ENCODE data around the gene UCP2.

Gene UCP2

GRCh38 chr11:74009675-74010305, 27.1 kb upstream of the UCP2 start:
- peak; percentile 58 for DNase-seq

DNA sequence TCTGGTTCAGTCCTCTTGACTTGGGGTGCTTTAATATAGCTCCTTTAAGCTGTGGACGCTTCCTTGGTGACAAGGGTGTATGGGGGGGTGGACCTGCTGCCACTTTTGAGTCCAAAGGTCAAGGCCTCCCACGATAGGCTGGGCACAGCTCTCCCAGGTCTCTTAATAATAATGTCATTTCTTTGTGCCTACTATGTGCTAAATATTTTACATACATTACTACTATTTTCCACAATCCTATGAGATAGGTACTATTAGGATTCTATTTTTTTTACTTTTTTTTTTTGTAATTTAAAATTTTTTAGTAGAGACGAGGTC, 26.5 kb upstream of the UCP2 start:
- DNase-seq, result peak; percentile 28

DNA sequence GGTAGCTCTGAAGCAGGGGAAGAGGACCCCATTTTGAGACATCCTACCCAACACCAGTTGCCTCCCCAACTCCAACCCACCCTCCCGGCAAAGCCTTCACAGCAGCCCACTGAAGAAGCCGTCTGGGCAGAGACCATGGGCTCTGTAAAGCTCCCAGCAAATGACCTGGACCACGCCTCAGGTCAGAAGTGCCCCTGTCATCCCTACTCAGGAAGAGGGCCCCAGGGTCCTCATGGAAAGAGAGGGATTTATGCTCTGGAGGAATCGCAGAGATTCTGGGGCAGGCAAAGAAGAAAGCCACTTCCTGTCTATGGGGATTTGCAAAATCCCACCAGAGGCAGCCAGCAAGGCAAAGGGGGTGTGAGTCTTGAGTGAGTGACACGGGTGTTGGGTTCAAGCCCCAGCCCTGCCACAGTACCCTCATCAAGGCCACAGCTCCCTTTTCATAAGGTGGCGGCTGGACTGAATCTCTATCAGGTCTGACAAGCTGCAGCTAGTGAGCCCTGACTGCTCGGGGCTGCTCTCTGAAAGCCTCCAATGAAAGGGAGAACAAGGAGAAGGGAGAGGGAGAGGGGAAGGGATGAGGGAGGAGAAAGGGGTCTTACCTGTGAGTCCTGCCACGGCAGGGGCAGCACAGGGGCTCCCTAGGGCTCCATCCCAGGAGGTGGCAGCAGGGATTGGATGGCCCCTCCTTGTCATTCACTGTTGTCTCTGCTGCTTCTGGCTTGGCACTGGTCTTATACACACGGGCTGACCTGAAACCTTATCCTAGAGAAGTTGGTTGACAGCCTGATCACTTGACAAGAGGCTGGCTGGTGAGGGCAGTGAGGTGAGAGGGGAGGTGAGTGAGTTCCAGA, 26.0 kb upstream of the UCP2 start, which contains the start of gene UCP3:
TSS of gene UCP3 (minus strand) at position 713 of the 857 bp plus-strand sequence. CDS start 2,043 bp downstream, outside the sequence.
- peak; percentile 38 for DNase-seq

DNA sequence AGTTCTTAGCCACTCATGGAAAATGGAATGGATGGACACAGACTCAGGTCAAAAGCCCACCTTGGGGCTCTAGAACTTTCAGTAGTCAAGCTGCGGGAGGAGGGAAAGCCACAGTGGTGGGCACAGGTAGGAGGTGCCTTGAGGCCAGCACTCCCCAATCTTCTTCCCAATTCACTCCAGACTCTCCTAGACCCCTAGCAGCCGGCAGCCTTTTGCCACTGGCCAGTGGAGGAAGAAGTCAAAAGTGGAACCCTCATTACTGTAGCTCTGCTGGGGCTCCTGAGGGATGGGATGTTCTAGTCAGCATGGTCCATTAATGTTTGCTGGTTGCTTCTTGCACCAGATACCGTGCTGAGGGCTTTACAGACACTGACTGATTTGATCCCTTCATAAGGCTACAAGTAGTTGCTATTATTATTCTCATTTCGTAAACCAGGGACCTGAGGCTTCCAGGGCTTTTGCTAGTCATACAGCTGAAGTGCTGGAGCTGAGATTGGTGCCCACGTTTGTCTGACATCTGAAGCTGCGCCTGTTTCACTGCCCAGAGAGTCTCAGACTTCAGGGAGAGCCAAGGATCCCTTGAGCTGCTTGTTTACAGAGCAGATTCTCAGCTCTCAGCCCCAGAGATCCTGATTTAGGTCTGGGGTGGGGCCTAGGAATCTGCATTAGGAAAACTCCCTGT, 25.2 kb upstream of the UCP2 start:
- DNase-seq, result peak; percentile 22

GRCh38 chr11:74006743-74007304, 24.2 kb upstream of the UCP2 start:
- DNase-seq, result peak; percentile 22

DNA sequence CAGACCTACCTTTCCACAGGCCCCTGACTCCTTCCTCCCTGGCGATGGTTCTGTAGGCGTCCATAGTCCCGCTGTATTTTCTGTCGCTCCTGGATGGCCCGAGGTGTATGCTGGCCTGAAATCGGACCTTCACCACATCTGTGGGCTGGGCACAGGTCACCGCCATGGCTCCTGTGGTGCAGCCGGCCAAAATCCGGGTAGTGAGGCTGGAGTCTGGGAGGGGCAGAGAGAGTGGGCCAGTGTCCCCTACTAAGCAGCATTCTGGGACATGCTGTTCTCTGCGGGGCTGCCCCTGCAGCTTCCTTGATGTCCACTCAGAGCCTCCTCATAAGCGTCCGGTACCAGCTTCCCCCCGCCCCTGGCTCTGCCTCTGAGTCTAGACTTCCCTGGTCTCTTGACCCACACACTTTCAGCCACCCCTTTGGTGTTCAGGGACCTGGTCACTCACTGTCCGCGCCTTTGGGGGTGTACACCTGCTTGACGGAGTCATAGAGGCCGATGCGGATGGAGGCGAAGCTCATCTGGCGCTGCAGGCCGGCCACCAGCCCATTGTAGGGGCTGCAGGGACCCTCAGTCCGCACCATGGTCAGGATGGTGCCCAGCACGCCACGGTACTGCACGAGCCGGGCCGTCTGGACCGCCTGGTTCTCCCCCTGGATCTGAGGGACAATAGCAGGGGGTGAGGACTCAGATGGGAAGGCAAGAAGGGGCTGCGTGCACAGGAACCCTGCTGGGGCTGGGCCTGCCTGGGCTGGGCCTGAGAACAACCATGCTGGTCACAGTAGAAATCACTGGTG, 23.3 kb upstream of the UCP2 start:
- DNase-seq, result peak; percentile 26

DNA sequence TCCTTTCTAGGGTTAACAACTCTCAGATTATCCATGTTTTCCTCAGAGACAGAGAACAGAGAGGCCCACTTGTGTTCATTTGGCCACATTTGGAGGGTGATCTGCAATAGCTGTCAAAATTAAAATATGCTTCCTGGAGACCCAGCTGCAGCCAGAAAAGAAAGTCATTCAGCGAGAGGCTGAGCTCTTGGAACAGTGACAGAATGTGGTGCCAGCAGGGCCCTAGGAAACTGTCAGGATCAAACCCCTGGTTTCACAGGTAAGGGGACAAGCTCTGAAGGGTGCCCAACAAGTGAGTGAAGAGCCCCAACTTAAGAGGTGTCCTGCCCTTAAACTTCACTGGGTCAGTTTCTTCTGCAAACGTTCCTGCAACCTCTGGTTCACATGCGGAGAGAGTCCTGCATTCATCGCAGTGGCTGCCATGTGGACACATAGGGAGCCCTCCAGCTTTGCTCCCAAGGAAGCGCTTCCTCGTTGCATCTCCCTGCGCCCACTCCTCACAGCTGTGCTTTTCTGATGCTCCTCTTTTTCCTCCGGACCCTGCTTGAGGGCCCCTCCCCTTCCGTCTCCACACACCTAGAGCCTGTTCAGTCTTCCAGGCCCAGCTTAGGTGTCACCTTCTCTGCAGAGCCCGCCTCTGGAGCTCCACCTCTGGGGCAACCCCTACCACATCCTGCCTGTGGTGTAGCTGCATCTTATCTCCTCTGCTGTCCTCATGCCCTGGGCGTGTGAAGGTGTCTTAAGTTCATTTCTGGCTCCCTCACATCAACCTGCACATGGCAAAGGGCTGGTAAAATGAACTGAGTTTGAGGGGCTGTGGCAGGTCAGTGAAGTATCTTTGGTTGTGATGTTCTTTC, 22.3 kb upstream of the UCP2 start:
- DNase-seq, result peak; percentile 82

DNA sequence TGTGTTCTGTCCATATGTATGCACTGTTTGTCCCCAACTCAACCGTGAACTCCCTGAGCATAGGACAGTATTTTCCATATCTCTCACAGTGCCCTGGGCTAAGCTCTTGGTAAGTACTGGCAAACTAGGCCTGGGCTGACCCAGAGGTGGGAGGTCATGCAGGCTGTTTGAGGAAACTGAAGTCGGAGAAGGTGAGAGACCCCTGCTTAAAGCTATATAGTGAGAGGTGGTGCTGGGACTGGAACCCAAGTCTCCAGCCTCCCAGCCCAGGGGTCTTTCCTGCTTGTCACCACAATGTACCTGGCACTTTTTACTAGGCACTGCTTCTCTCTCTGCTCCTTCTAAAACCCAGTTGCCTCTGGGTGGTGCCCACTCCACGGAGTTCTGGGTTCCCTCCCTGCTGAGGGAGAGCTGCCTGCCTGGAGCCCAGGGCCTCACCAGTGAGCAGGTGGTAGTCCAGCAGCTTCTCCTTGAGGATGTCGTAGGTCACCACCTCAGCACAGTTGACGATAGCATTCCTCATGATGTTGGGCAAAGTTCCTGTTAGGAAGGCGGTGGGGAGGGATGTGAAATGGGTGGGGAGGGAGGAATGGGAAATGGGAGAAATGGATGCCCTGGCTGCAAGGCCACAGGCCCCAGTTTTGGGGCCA, 21.5 kb upstream of the UCP2 start:
- peak; percentile 21 for DNase-seq

GRCh38 chr11:74002832-74003231, 20.2 kb upstream of the UCP2 start:
- DNase-seq, result peak; percentile 17

GRCh38 chr11:74001822-74002286, 19.2 kb upstream of the UCP2 start:
- peak; percentile 23 for DNase-seq

- peak; percentile 42 for DNase-seq
Observed at GRCh38 chr11:74000307-74001133, 17.9 kb upstream of the UCP2 start.

DNA sequence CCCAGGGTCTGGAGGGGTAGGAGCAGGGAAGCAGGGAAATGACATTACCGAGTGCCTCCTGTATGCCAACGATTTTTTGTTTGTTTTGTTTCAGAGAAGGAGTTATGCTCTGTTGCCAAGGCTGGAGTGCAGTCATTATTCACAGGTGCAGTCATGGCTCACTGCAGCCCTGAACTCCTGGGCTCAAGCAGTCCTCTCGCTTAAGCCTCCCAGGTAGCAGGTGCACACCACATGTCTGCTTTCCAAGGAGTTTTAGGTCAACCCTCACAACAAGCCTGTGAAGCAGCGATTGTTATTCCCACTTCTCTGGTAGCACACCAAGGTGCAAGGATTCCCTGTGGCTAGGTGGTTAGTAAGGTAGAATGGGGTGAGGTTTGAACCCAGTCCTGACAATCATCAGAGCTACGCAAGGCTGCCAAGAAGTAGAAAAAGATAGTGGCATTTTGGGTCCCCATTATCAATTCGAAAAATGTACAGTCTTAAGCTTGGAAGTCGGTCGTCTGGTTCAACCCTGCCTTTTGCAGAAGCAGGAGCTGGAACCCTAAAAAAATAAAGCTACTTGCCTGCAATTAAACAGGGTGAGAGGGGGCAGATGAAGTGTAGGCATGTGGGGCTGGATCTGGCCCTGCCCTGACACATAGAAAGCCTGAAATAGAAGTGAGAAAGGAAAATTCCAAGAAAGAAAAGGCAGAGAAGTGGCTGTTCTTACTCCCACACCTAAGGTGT, 17.1 kb upstream of the UCP2 start:
- peak; percentile 31 for DNase-seq

DNA sequence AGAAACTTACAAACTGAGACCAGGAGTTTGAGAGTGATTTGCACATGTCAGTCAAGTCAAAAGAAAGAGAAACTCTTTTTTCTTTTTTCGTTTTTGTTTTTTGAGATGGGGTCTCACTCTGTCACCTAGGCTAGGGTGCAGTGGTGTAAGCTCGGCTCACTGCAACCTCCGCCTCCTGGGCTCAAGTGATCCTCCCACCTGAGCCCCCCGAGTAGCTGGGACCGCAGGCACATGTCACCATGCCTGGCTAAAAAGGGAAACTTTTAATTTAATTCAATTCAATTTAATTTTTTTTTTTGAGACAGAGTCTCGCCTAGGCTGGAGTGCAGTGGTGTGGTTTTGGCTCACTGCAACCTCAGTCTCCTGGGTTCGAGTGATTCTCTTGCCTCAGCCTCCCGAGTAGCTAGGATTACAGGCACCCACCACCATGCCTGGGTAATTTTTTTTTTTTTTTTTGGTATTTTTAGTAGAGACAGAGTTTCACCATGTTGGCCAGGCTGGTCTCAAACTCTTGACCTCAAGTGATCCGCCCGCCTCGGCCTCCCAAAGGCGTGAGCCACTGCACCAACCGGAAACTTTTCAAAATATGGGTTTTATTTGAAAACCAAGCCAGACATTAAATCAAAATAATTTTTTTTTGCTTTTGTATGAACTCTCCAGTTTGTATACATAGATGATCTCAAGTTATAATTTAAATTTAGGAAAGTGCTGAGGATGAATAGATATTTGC, 16.4 kb upstream of the UCP2 start:
- peak; percentile 22 for DNase-seq

GRCh38 chr11:73997120-73997770, 14.6 kb upstream of the UCP2 start:
- peak; percentile 25 for DNase-seq

DNA sequence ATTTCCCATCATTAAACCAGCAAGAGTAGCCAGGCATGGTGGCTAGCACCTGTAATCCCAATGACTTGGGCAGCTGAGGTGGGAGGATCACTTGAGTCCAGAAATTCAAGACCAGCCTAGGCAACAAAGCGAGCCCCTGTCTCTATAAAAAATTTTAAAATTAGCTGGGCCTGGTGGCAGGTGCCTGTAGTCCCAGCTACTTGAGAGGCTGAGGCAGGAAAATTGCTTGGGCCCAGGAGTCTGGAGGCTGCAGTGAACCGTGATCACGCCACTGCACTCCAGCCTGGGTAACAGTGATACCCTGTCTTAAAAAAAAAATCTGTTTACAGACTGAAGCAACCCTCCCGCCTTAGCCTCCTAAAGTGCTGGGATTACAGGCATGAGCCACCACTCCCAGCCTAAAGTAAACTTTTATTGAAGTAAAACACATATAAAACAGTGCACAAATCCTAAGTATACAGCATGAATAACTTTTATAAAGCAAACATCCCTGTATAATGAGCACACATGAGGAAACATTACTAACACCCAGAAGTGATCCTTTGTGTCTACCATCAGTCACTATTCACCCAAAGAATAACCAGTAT, 13.6 kb upstream of the UCP2 start:
- DNase-seq, result peak; percentile 30

DNA sequence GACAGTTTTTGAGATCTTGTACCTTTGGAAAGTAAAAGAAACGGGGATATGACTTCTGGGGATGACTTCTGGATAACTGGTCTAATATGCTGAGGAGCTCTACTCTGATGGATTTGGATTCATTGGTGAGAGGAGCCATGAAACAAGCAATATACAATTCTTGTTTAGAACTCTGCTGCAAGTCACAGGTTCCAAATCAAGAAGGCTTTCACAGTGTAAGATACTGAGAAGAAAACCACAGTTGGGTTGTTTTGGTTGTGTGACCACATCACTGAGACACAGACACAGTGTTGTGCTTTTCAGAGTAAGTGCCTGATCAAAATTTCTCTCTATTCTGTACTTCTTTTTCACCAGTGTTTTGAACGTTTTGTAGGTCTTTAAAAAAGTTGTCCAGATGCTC, 13.1 kb upstream of the UCP2 start:
- peak; percentile 30 for DNase-seq

DNA sequence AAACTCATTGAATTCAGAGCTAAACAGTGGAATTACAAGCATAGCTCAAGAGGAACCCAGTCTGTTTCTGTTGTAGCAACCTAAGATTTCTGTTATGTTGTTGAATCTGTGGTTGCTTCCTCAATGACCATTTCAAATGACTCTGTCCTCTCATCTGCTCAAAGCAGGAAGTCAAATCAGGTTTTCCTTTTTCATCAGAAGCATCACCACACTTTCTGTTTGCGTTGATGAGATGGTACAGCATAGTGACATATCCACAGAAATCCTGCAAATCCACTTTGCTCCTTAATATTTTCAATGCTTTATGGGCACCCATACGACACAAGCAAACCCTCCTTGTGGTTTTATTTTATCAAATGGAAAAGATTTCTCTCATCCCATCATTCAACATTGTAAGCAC, 12.6 kb upstream of the UCP2 start:
- no peak for DNase-seq

Data from stimulated activated CD8-positive, alpha-beta memory T cell treated with anti-CD3 and anti-CD28 coated beads, Interleukin-4, amount 100 ng/mL, for 48 hours (primary cell).